Stimulated activated CD8-positive, alpha-beta memory T cell treated with anti-CD3 and anti-CD28 coated beads, Interleukin-7, amount 100 ng/mL, for 1 hour (primary cell): ENCODE measurements around the gene ANKRD27.
"Not testable (repeated sequence)": the region's sequence is repeated elsewhere in the genome, so short reads cannot be mapped to it uniquely, and the experiment has no call there.

Experiments used
- DNase-seq, 2 donors: peaks; one replicate each; pipeline ENCODE4 v3.0.0-alpha.2; 2020; ENCODE audit warnings: low read depth in 2 of 2

ANKRD27 gene

DNA sequence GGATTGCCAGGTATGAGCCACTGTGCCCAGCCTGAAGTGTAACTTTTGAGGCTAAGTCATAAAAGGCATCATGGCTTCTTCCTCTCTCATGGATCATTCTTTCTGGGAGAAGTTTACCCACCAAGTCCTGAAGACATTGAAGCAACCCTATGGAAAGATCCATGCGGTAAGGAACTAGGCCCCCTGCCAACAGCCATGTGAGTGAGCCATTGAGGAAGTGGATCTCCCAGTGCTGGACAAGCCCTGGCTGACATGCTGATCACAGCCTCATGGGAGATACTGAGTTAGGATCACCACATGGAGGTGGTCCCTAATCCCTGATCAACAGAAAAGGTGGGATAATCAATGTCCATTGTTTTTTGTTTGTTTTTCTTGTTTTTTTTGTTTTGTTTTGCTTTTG is 13.3 kb upstream of the ANKRD27 start:
- no peak for DNase-seq

GRCh38 chr19:32687681-32688080 is 12.7 kb upstream of the ANKRD27 start:
- no peak for DNase-seq

DNA sequence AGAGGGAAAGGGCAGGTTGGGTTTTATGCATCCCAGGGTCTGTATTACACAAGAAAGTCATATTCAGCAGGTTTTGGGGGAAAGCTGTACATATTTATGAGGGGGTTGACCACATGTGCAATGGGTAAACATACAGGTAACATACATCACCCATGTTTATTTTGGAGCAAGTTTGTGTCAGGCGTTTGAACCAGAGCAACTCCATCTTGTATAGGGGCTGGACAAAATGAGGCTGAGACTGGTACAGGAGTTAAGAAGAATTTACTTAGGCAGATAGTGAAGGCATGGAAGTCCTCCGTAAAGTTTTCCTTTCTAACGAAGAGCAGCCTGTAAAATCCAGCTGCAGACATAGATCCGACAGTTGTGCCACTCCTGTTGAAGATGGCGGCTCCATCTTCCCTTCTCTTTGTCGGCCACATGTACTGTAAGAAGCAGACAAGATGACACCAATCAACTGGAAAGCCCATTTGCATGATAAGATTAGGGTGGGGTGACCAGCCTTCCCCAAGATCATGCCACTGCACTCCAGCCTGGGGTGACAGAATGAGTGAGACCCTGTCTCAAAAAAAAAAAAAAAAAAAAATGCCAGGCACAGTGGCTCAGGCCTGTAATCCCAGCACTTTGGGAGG is 12.0 kb upstream of the ANKRD27 start:
- no peak for DNase-seq

GRCh38 chr19:32682317-32682716 is 7.3 kb upstream of the ANKRD27 start:
- no peak for DNase-seq

GRCh38 chr19:32680986-32681385 is 6.0 kb upstream of the ANKRD27 start:
- DNase-seq = no peak

DNA sequence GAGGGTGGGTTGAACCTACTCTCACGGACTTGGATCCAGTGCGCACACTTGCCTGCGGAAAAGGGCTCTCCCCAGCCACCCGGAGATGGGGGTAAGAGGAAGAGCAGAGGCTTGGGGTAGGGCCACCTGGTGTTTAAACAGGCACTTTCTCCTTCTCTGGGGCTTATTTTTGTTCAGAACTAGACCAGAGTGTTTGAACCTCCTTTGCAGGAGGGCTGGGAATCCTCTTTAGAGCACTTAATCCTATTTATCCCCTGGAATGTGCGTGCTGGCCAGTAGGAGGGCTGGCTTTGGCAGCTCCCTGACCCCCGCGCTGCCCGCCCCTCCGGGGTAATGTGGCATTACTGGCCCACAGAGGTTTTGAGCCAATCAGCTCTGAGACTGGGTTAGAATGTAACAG is 2.7 kb upstream of the ANKRD27 start:
- DNase-seq = no peak

DNA sequence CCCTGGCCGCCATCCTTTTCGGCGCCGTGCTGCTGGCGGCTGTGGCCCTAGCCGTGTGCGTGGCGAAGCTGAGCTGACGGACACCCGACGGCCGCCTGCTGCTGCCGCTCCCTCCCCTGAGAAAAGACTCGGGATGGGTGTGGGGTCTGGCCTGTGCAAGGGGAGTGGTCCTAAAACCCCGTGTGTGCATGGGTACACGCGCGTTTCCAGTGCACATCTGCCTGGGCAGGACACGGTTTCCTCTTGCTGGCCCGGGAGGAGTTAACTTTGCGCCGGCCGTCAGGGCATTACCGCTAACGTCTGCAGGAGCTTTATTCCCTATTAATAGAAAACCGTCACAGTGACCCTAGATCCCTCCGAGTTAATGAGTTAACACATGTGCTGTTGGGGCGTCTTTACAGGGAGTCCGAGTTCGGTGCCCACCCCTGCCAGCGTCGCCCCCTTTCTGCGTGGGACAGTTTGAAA is 1.9 kb upstream of the ANKRD27 start:
- no peak for DNase-seq

GRCh38 chr19:32676186-32676894 is 1.4 kb upstream of the ANKRD27 start:
- no peak for DNase-seq

- DNase-seq = peak; percentile 24 to 41
Observed at GRCh38 chr19:32675720-32676185, 773 bp upstream of the ANKRD27 start, which contains the start of gene RGS9BP. TSS of gene RGS9BP (plus strand) at chr19:32675848. CDS start at chr19:32676264, 416 bp downstream.

DNA sequence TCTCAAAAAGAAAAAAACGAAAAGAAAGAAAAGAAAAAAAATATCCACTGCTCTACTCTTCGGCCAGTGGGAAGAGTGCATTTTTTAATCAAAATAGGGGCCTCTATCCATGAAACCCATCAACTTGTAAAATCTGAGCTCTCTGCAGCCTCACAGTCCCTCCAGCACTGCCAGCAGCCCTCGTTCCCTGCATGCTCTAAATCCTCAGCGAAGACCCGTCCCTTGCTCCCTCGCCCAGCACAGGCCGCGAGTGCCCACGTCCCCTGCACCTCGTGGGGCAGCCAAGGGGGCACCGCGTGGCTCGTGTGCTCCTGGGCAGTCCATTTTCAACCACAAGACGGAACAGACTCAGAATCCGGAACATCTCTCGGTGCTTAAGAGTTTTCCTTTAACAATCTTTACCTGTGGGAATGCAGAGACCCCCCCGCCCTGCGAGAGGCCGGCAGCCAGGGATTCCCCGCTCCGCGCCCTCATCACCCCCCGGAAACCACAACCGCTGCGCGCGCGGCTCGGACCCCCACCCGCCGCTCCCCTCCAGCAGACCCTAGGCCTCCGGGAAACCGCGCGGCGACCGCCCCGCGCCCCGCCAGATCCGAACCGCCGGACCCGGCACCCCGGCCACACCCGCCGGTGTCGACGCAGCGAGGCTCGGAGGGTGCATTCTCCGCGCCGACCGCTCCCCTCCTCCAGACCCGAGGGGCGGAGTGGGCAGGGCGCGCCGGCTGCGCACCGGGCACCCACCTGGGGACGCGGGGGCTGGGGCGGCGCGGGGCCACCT is 638 bp downstream of the ANKRD27 start:
- DNase-seq = no peak

GRCh38 chr19:32673573-32673972 is 1.4 kb downstream of the ANKRD27 start:
- DNase-seq = no peak

GRCh38 chr19:32672841-32673240 is 2.1 kb downstream of the ANKRD27 start:
- DNase-seq = no peak

GRCh38 chr19:32671883-32672593 is 2.9 kb downstream of the ANKRD27 start:
- DNase-seq = no peak

GRCh38 chr19:32669310-32669709 is 5.7 kb downstream of the ANKRD27 start:
- DNase-seq = no peak

DNA sequence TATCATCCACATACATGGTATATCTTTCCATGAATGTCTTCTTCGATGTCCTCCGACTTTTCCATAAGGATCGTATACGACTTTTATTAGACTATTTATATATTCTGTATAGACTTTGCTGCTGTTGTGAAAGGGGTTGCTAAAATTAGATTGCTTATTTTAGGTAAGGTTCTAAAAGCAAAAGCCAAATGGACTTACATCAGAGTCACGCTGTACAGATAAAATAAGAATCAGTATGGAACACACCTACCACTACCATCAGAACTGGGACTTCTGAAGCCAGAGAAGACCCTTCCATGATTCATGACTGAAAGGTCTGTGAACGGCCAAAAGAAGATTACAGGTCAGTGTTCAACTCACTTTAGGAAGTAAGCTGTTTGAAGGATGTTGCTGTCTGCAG is 8.9 kb downstream of the ANKRD27 start:
- no peak for DNase-seq

DNA sequence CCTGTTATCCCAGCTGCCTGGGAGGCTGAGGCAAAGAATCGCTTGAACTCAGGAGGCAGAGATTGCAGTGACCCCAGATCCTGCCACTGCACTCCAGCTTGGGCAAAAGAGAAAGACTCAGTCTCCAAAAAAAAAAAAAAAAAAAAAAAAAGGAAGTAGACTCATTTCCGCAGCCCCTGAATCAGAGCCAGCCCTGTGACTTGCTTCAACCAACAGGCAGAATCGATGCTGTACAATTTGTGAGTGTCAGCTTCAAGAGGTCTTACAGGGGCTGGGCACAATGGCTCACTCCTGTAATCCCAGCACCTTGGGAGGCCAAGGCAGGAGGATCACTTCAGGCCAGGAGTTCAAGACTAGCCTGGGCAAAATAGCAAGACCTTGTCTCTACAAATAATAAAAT is 12.8 kb downstream of the ANKRD27 start:
- no peak for DNase-seq

GRCh38 chr19:32661318-32661717 is 13.7 kb downstream of the ANKRD27 start:
- no peak for DNase-seq

DNA sequence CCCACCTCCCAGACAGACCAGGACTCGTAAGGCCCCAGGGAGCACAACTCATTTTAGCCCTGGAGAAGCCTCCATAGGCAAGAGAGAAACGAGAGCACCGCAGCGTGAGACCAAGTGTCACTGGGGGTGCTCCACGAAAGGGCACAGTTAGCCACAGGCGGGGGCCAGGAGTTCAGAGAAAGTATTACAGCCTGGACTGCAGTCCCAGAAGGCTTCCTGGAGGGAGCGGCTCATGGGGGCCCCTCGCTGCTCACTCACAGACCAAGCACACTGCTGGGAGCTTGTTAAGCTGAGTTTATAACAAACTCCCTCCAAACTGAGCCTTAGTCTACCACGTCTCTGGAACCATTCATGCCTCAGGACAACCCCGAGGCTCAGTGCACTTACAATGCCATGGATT is 16.5 kb downstream of the ANKRD27 start:
- DNase-seq = no peak

DNA sequence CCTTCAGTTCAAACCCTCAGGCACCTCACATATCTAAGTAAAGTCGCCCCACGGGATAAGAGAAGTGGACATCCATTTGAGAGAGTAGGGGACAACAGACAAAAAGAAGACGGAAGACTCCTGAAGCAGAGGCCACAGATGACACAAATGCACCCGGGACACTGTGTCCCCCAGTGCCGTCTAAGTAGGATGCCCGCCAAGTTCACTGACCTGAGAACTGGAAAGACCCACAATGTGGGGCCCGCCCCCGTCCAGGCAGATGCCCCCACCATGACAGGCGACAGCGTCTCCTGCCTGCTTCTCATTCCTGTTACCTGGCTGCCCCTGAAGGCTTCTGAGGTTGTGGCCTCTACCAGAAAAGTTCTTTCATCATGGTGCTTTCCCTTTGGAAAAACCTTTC is 16.9 kb downstream of the ANKRD27 start:
- no peak for DNase-seq

DNA sequence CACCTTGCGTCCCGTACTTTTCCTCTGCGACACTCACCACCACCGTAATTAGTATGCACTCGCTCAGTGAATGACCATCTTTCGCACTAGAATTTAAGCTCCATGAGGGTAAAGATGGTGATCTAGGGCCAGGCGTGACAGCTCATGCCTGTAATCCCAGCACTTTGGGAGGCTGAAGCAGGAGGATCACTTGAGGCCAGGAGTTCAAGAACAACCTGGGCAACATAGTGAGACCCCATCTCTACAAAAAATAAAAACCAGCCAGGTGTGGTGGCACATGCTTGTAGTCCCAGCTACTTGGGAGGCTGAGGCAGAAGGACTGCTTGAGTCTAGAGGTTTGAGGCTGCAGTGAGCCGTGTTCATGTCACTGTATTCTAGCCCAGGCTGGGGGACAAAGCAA is 18.6 kb downstream of the ANKRD27 start:
- not testable (repeated sequence) for DNase-seq

- DNase-seq = no peak
Observed at GRCh38 chr19:32653599-32653915, 21.4 kb downstream of the ANKRD27 start.
